Measurements from ENCODE around the gene ADGRB2. TPM values are rescaled to one million over a fixed set of nuclear protein-coding genes. Genes with fewer than 3 reads are reported as not detected.

ADGRB2 gene
- total and polyA plus RNA-seq, 2 donors from 2014 or later: 3.2 to 5.3 TPM

GRCh38 chr1:31780632-31781031 lies 16.5 kb upstream of the ADGRB2 start:
- no peaks in the 10 kb centered on the region for H3K27me3 ChIP-seq (ENCODE audit: control insufficient read depth, insufficient read depth, low read length)
- H3K9me3 ChIP-seq (ENCODE audit: control insufficient read depth in 2 of 3, insufficient read depth in 1 of 3, low read length in 3 of 3): no peaks in the 10 kb centered on the region
- no peaks in the 10 kb centered on the region for H3K4me1 ChIP-seq (ENCODE audit: control insufficient read depth in 2 of 3, insufficient read depth in 2 of 3, low read depth in 1 of 3, low read length in 3 of 3)
- H3K36me3 ChIP-seq (ENCODE audit: control insufficient read depth in 2 of 3, insufficient read depth in 3 of 3, low read length in 3 of 3): no peaks in the 10 kb centered on the region
- no peak overlapping the region for H3K9ac ChIP-seq (ENCODE audit: low read length in 3 of 3)
- no peak overlapping the region for H3K4me3 ChIP-seq (ENCODE audit: low read length in 3 of 3)
- intact Hi-C loops (cut with DNase I): no loop called here
- H3K27ac ChIP-seq (ENCODE audit: low read depth in 2 of 2, low read length in 2 of 2): no peak overlapping the region
- FAIRE-seq: no peak
- DNase-seq: no peak
- TF ChIP-seq, protein P1, sequence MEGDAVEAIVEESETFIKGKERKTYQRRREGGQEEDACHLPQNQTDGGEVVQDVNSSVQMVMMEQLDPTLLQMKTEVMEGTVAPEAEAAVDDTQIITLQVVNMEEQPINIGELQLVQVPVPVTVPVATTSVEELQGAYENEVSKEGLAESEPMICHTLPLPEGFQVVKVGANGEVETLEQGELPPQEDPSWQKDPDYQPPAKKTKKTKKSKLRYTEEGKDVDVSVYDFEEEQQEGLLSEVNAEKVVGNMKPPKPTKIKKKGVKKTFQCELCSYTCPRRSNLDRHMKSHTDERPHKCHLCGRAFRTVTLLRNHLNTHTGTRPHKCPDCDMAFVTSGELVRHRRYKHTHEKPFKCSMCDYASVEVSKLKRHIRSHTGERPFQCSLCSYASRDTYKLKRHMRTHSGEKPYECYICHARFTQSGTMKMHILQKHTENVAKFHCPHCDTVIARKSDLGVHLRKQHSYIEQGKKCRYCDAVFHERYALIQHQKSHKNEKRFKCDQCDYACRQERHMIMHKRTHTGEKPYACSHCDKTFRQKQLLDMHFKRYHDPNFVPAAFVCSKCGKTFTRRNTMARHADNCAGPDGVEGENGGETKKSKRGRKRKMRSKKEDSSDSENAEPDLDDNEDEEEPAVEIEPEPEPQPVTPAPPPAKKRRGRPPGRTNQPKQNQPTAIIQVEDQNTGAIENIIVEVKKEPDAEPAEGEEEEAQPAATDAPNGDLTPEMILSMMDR (IDR thresholded peaks at IDR 0.05; ENCODE audit: borderline replicate concordance, extremely low read depth, insufficient read depth): no peak

DNA sequence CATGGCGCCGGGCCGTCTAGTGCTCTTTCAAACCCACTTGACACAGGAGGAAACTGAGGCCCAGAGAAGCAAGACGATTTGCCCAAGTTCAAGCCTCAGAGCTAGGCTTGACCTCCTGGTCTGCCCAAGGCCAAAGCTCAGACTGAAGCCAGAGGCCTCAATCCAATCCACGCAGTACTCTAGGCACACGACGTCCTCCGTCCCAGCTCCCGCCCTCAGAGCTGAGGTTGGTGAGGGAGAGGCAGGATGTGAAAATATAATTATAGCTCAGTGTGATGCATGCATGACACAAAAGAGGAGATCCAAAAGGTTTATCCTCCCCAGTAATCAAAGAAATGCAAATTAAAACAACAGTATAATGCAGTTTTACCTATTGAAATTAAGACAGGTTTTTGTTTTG lies 15.5 kb upstream of the ADGRB2 start:
- H3K4me3 ChIP-seq (ENCODE audit: low read length in 3 of 3): no peak overlapping the region
- no peak overlapping the region for H3K9ac ChIP-seq (ENCODE audit: low read length in 3 of 3)
- no peaks in the 10 kb centered on the region for H3K4me1 ChIP-seq (ENCODE audit: control insufficient read depth in 2 of 3, insufficient read depth in 2 of 3, low read depth in 1 of 3, low read length in 3 of 3)
- H3K27me3 ChIP-seq (ENCODE audit: control insufficient read depth, insufficient read depth, low read length): no peaks in the 10 kb centered on the region
- no peak overlapping the region for H3K27ac ChIP-seq (ENCODE audit: low read depth in 2 of 2, low read length in 2 of 2)
- intact Hi-C loops (cut with DNase I): no loop called here
- no peaks in the 10 kb centered on the region for H3K9me3 ChIP-seq (ENCODE audit: control insufficient read depth in 2 of 3, insufficient read depth in 1 of 3, low read length in 3 of 3)
- TF ChIP-seq, protein P1 (IDR thresholded peaks at IDR 0.05; ENCODE audit: borderline replicate concordance, extremely low read depth, insufficient read depth): no peak
- FAIRE-seq: no peak
- DNase-seq: no peak
- H3K36me3 ChIP-seq (ENCODE audit: control insufficient read depth in 2 of 3, insufficient read depth in 3 of 3, low read length in 3 of 3): no peaks in the 10 kb centered on the region

- H3K27ac ChIP-seq (ENCODE audit: low read depth in 2 of 2, low read length in 2 of 2): no peak overlapping the region
- DNase-seq (no peak), FAIRE-seq (no peak)
These were observed 14.8 kb upstream of the ADGRB2 start for GRCh38 chr1:31778763-31779488.

More at GRCh38 chr1:31778763-31779488, 14.8 kb upstream of the ADGRB2 start:
- TF ChIP-seq, protein P1 (IDR thresholded peaks at IDR 0.05; ENCODE audit: borderline replicate concordance, extremely low read depth, insufficient read depth): no peak
- Histone ChIP-seq H3K9me3 (ENCODE audit: control insufficient read depth in 2 of 3, insufficient read depth in 1 of 3, low read length in 3 of 3) (no peaks in the 10 kb centered on the region), H3K36me3 (ENCODE audit: control insufficient read depth in 2 of 3, insufficient read depth in 3 of 3, low read length in 3 of 3) (no peaks in the 10 kb centered on the region), H3K4me1 (ENCODE audit: control insufficient read depth in 2 of 3, insufficient read depth in 2 of 3, low read depth in 1 of 3, low read length in 3 of 3) (no peaks in the 10 kb centered on the region), H3K9ac (ENCODE audit: low read length in 3 of 3) (no peak overlapping the region), H3K27me3 (ENCODE audit: control insufficient read depth, insufficient read depth, low read length) (peaks cover 2% of the 10 kb centered on the region), H3K4me3 (ENCODE audit: low read length in 3 of 3) (no peak overlapping the region)
- intact Hi-C loops (cut with DNase I): no loop called here

Data from kidney (tissue), 14 donors.